Activated CD4-positive, alpha-beta T cell treated with anti-CD3 and anti-CD28 coated beads, Interleukin-2, amount 10 ng/mL, durations not matched to agents 24 days and 14 days (primary cell): ENCODE measurements around the gene ZNF697. TPM values are rescaled to one million over a fixed set of nuclear protein-coding genes. Genes with fewer than 3 reads are reported as not detected.
"Not testable (repeated sequence)": the region's sequence is repeated elsewhere in the genome, so short reads cannot be mapped to it uniquely, and the experiment has no call there.

Experiments
- DNase-seq: peaks from one replicate; pipeline ENCODE4 v3.0.0; 2022
- H3K27ac Mint-ChIP-seq: one replicate; pipeline ENCODE4 v1.8.0; 2022; ENCODE audit warnings: mild to moderate bottlenecking, mixed read lengths
- H3K27me3 Mint-ChIP-seq: one replicate; pipeline ENCODE4 v1.8.0; 2022; ENCODE audit warnings: mixed read lengths
- H3K36me3 Mint-ChIP-seq: one replicate; pipeline ENCODE4 v1.8.0; 2022; ENCODE audit warnings: low read depth, mild to moderate bottlenecking, mixed read lengths
- H3K4me1 Mint-ChIP-seq: one replicate; pipeline ENCODE4 v1.8.0; 2021; ENCODE audit warnings: mixed read lengths
- H3K4me3 Mint-ChIP-seq: one replicate; pipeline ENCODE4 v1.8.0; 2022; ENCODE audit warnings: mild to moderate bottlenecking, moderate library complexity, mixed read lengths
- H3K9me3 Mint-ChIP-seq: one replicate; pipeline ENCODE4 v1.8.0; 2021; ENCODE audit warnings: mixed read lengths
- intact Hi-C: fragments of 100-400 bp; cut with micrococcal nuclease; formaldehyde crosslinking; loops from one replicate; pipeline ENCODE4 v1.15.1; 2023
- total RNA-seq: library from RNA; stranded (reverse); gene quantifications from 2 replicates; pipeline ENCODE4 v1.2.3, GENCODE V29; 2022

The ZNF697 gene
- total RNA-seq, 1 donor from 2014 or later: 4.5 TPM

DNA sequence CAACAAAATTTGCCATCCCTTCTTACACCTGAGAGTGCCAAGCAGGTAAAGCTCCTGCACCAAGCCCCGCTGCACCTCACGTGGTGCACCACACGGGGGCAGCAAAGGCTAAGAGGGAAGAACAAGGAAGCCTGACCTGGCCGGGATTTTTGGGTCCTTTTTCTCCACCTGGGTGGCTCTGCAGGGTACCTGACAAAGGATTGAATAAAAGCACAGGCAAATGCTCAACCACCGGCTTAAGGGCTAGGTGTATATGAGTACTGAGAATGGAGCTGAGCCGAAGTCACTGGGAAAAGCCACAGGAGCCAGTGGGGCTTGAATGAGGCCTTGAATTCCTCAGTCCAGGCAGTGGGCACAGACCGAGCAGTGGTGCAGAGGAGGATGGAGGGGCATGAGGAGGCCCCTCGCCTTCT is 36.4 kb downstream of the ZNF697 start:
- Mint-ChIP-seq H3K9me3 (no peaks in the 10 kb centered on the region), H3K27me3 (peaks cover 2% of the 10 kb centered on the region), H3K4me1 (no peaks in the 10 kb centered on the region), H3K27ac (no peak overlapping the region), H3K4me3 (no peak overlapping the region), H3K36me3 (no peaks in the 10 kb centered on the region)
- intact Hi-C loops: loop anchor here (5.0 kb wide), 2 partner anchors 36 to 51 kb away; partner anchors contain the start of gene ZNF697
- DNase-seq: peak; percentile 94

DNA sequence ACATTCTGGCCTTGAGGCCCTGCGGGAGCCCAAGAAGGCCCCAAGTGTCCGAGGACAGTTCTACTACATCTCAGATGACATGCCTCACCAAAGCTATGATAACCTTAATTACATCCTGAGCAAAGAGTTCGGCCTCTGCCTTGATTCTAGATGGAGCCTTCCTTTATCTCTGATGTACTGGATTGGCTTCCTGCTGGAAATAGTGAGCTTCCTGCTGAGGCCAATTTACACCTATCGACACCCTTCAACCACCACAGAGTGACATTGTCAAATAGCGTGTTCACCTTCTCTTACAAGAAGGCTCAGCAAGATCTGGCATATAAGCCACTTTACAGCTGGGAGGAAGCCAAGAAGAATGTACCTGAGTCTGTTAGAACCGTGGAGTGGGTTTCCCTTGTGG is 39.2 kb downstream of the ZNF697 start:
- H3K36me3 Mint-ChIP-seq, H3K4me3 Mint-ChIP-seq, H3K27me3 Mint-ChIP-seq, intact Hi-C loops, DNase-seq, H3K4me1 Mint-ChIP-seq, H3K9me3 Mint-ChIP-seq, H3K27ac Mint-ChIP-seq: not testable (repeated sequence)

DNA sequence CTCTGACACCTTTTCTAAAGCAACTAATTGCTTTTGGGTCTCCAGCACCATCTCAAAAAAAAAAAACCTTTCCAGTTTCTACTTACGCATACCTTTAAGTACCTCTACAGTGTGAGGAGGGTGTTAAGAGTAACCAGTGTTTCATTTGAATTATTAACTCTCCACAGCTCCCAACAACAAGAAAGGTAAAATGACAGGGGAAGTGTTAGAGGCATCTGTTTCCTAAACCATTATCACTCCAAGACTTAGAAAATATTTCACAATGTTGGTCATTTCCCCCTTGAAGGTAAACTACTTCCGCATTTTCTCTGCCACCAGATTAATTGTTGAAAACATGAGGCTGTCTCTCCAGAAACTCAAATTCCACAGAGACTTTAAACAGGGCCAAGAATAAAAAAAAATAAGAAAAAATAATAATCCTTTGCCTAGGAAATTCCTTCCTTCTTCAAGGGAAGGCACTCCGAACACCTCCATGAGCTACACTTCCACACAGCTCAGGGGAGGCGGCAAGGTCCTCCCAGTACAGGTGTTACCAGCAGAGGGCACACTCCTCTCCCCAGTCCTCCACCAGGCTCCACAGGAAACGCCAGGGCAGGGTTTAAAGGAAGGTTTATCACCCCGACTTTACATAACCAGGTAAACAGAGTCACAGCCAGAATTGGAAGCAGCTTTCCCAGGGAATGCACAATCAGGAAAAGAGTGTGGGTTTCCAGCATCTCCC is 40.8 kb downstream of the ZNF697 start:
- H3K27me3 Mint-ChIP-seq, H3K36me3 Mint-ChIP-seq, DNase-seq, H3K27ac Mint-ChIP-seq, H3K4me3 Mint-ChIP-seq, H3K9me3 Mint-ChIP-seq, intact Hi-C loops, H3K4me1 Mint-ChIP-seq: not testable (repeated sequence)

DNA sequence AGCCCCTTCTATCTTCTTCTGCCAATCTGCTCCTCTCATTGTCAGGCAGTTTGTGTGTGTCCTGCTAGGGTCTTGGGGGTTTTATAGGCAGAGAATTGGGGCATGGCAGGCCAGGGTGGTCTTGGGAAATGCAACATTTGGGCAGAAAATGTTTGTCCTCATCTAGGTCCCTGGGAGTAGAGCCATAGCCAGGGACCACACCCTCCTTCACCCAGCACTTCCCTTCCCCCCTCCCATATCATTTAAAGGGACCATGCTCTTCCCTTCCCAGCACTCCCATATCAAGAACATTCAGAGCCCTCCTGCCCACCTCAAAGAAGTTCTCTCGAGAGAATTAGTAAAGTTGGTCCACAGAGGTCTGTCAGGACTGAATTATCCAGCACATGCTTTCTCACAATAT is 41.7 kb downstream of the ZNF697 start:
- no peak for DNase-seq
- peaks cover 10% of the 10 kb centered on the region for H3K27me3 Mint-ChIP-seq
- intact Hi-C loops: no loop called here
- no peak overlapping the region for H3K27ac Mint-ChIP-seq
- H3K4me3 Mint-ChIP-seq: no peak overlapping the region
- no peaks in the 10 kb centered on the region for H3K4me1 Mint-ChIP-seq
- H3K9me3 Mint-ChIP-seq: no peaks in the 10 kb centered on the region
- H3K36me3 Mint-ChIP-seq: no peaks in the 10 kb centered on the region

DNA sequence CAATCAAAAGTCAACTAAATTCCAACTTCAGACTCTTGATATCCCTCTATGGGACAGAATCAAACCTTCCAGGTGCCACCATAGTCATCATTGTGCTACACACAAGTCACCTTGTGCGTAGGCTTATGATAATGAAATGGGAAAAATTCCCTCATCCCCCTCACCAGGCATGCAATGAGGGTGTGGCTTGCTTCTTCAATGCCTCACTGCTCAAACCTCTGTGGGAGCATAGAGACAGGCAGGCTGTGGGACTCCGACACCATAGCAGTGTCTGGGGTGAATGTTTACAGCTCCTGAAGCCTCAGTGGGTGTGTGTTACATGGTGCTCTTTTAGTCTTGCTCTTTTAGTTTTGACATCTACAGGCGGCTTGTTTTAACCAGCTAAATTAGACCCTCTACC is 42.4 kb downstream of the ZNF697 start:
- H3K36me3 Mint-ChIP-seq: no peaks in the 10 kb centered on the region
- H3K27me3 Mint-ChIP-seq: peaks cover 13% of the 10 kb centered on the region
- H3K4me1 Mint-ChIP-seq: no peaks in the 10 kb centered on the region
- intact Hi-C loops: no loop called here
- DNase-seq: no peak
- H3K27ac Mint-ChIP-seq: no peak overlapping the region
- H3K9me3 Mint-ChIP-seq: no peaks in the 10 kb centered on the region
- no peak overlapping the region for H3K4me3 Mint-ChIP-seq

DNA sequence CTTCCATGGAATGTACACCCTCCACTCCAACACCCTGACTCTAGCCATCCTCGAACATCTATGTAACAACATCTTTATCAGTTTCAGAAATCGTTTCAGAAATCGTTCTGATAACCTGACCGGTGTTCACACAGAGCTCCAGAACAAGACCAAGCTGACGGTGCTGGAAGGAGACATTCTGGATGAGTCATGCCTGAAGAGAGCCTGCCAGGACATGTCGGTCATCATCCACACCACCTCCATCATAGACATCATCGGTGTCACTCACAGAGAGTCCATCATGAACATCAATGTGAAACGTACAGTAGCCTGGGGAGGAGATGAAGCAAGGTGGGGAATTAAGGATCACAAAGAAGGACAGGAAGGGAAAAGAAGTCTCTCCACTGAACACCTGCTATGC is 43.0 kb downstream of the ZNF697 start:
- H3K9me3 Mint-ChIP-seq, H3K4me1 Mint-ChIP-seq, H3K36me3 Mint-ChIP-seq, H3K4me3 Mint-ChIP-seq, DNase-seq, intact Hi-C loops, H3K27ac Mint-ChIP-seq: not testable (repeated sequence)
- peaks cover 12% of the 10 kb centered on the region for H3K27me3 Mint-ChIP-seq

DNA sequence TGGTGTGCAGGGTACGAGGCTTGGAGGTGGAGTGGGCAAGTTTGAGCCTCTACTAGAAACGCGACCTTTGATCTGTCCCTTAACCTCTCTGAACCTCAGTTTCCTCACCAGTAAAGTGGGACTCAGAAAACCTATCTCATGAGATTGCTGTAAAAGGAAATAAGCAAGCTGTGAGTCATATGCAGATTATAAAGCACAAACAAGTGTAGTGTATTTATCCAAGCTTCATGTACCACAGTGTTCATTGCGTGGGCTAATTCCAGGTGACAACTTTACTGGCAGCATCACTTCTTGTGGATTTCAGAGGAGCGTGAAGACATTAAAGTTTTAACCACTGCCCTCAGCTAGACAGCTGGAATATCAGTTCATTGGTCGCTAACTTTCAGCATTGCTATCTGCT is 44.4 kb downstream of the ZNF697 start:
- H3K4me3 Mint-ChIP-seq: no peak overlapping the region

DNA sequence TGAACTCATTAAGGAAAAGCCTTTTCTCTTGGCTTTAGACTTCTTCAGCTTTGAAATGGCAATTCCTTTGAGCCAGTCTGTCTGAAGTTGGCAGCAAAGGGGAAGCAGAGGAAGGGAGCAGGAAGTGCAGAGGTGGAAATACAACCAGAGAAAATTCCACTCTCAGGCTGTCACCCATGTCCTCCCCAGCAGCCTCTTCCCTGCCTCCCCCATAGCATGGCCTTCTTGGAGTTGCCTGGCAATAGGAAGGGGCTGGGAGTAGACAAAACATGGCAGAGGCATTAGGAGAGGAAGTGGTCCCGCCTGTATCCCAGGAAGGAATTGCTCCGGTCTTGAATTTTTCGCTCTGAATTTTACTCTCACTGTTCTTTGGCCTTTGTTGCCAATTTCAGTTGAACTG is 44.8 kb downstream of the ZNF697 start:
- intact Hi-C loops, H3K4me3 Mint-ChIP-seq, H3K36me3 Mint-ChIP-seq, DNase-seq, H3K9me3 Mint-ChIP-seq, H3K4me1 Mint-ChIP-seq, H3K27ac Mint-ChIP-seq: not testable (repeated sequence)
- H3K27me3 Mint-ChIP-seq: peaks cover 12% of the 10 kb centered on the region

More for the DNA sequence above, 44.4 kb downstream of the ZNF697 start:
- no peaks in the 10 kb centered on the region for H3K4me1 Mint-ChIP-seq
- H3K36me3 Mint-ChIP-seq: no peaks in the 10 kb centered on the region
- intact Hi-C loops: no loop called here
- H3K27me3 Mint-ChIP-seq: peaks cover 12% of the 10 kb centered on the region
- no peak overlapping the region for H3K27ac Mint-ChIP-seq
- no peaks in the 10 kb centered on the region for H3K9me3 Mint-ChIP-seq
- DNase-seq: no peak

DNA sequence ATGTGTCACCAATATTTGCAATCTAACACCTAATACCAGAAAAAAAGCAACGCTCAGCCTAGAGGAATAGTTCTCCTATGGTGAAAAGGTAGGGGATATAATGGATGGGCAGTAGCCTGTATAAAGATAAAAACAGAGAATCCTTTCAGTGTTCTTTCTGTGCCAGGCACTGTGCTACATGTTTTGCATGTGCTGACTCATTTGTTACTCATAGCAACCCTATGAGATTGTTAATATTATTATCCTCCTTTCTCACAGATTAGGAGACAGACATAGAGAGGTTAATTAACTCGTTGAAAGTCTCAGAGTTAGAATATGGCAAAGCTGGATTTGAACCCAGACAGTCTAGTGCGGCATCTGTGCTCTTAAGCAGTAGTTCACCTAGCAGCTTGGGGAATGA is 45.3 kb downstream of the ZNF697 start:
- intact Hi-C loops, H3K9me3 Mint-ChIP-seq, H3K36me3 Mint-ChIP-seq, H3K4me1 Mint-ChIP-seq, H3K27ac Mint-ChIP-seq, H3K4me3 Mint-ChIP-seq, DNase-seq: not testable (repeated sequence)
- peaks cover 12% of the 10 kb centered on the region for H3K27me3 Mint-ChIP-seq

DNA sequence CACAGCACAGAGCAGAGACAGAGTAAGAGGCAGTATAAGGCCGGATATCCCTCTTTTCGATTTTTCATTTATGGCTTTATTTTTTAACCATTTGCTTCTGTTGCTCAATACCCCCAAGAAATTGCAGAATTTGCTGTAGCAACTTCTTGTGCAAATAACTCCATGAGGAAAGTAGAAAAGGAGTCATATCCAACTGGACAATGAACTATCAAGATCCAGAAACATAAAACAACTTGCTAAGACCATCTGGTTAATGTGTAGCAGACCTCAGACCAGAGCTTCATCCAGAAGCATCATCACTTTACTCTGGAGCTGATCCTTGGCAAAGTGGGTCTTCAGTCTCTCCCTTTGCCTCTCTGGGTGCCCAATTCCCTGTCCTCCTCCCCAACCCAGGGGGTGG is 45.9 kb downstream of the ZNF697 start:
- peaks cover 12% of the 10 kb centered on the region for H3K27me3 Mint-ChIP-seq
- H3K36me3 Mint-ChIP-seq: no peaks in the 10 kb centered on the region
- H3K4me3 Mint-ChIP-seq: no peak overlapping the region
- DNase-seq: no peak
- no peaks in the 10 kb centered on the region for H3K4me1 Mint-ChIP-seq
- H3K9me3 Mint-ChIP-seq: no peaks in the 10 kb centered on the region
- no peak overlapping the region for H3K27ac Mint-ChIP-seq
- intact Hi-C loops: no loop called here

DNA sequence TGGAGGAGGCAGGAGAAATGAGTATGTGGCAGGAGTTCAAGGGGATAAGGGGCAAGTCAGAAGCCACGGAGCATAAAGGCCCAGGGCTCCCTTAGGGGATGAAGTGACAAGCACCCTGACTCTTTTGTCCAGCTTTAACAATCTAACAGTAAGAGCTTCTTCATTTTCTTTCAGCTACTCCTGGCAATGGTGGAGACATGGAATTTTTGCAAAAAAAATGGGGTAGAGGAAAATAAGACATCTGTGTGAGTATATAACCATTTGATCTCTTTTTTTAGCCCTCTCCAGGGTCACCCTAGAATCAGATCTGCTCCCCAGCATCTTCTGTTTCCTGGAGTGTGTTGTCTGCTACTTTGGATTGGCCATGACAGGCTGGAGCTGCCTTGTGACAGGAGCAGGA is 47.1 kb downstream of the ZNF697 start:
- H3K4me3 Mint-ChIP-seq: no peak overlapping the region
- H3K36me3 Mint-ChIP-seq: no peaks in the 10 kb centered on the region
- no peak overlapping the region for H3K27ac Mint-ChIP-seq
- H3K9me3 Mint-ChIP-seq: no peaks in the 10 kb centered on the region
- H3K4me1 Mint-ChIP-seq: no peaks in the 10 kb centered on the region
- H3K27me3 Mint-ChIP-seq: peaks cover 12% of the 10 kb centered on the region
- no peak for DNase-seq
- intact Hi-C loops: no loop called here

DNA sequence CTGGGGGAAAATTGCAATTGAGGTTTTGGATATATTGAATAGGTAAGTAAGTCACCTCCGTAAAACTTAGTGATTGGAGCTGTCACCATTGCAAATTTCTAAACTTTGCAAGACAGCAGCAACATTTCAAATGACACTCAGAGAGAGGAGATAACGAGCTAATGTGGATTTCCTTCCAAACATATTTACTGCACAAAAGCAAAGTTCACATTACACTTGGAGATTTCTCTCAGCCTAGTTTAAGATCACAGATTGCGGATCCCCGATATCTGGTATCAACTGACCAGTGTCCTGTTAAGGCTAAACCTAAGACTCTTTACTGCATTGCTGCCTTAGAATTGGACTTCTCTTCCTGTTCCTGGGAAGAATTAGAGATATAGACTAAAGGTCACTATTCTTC is 47.5 kb downstream of the ZNF697 start:
- Mint-ChIP-seq H3K27ac (no peak overlapping the region), H3K9me3 (no peaks in the 10 kb centered on the region), H3K4me3 (no peak overlapping the region), H3K4me1 (no peaks in the 10 kb centered on the region), H3K27me3 (peaks cover 9% of the 10 kb centered on the region), H3K36me3 (no peaks in the 10 kb centered on the region)
- DNase-seq: no peak
- intact Hi-C loops: no loop called here

DNA sequence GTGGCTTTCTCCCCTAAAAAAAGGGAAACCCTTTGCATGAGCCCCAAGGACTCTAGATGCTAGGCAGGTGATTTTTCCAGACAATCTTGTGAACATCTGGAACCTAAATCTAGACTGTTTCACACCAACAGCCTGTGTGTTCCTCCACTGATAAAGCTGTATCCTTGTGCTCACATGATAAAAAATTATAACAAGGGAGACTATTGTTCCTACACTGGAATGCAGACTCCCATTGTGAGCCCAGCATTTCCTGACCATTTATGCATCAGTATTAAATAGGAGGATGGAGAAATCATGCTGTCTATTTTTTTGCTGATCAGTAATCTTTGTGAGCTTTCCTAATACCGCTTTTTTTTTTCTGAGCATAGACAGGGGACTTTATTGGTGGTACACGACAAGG is 52.5 kb downstream of the ZNF697 start:
- Mint-ChIP-seq H3K27me3 (peaks cover 8% of the 10 kb centered on the region), H3K4me1 (no peaks in the 10 kb centered on the region), H3K9me3 (no peaks in the 10 kb centered on the region), H3K4me3 (no peak overlapping the region), H3K27ac (no peak overlapping the region), H3K36me3 (no peaks in the 10 kb centered on the region)
- no peak for DNase-seq
- intact Hi-C loops: no loop called here

DNA sequence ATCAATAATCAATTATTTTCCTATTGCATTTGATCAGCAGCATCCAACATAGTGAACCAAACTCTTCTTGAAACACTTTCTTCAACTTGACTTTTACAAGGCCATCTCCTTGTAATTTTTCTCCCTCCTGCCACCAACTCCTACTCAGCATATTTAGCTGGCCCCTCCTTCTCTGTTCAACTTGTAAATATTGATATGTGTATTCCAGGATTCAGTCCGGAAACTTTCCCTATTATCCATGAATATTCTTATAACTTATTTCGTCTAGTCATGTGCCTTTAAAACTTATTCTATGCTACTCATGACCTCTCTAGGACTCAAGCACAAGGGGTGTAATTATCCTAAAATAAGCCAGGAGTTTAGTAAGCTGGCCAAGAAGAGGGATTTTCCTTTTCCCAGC is 52.9 kb downstream of the ZNF697 start:
- DNase-seq: no peak
- Mint-ChIP-seq H3K27ac (no peak overlapping the region), H3K9me3 (no peaks in the 10 kb centered on the region), H3K4me3 (no peak overlapping the region), H3K4me1 (no peaks in the 10 kb centered on the region), H3K27me3 (peaks cover 9% of the 10 kb centered on the region), H3K36me3 (no peaks in the 10 kb centered on the region)
- intact Hi-C loops: no loop called here

DNA sequence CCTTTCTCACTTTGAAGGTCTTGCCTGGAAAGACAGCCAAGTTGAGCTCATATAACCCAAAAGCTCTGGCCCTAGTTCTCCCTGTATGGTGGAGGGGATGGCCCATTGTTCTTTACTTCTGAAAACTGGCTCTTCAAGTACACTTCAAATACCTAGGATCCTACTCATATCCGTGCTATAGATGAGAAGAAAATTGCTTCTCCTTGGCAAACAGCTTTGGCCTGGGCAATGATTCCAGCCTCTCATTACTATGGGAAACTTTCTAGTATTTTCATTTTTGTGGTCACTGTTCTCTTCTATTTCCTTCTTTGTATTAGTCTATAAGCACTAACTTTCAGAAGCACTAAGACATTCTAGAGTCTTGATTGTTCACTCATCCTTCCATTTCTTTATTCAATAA is 53.7 kb downstream of the ZNF697 start:
- Mint-ChIP-seq H3K4me1 (no peaks in the 10 kb centered on the region), H3K27me3 (peaks cover 10% of the 10 kb centered on the region)
- intact Hi-C loops: no loop called here

More for the DNA sequence above, 53.7 kb downstream of the ZNF697 start:
- no peaks in the 10 kb centered on the region for H3K36me3 Mint-ChIP-seq
- H3K27ac Mint-ChIP-seq: no peak overlapping the region
- no peak overlapping the region for H3K4me3 Mint-ChIP-seq
- no peaks in the 10 kb centered on the region for H3K9me3 Mint-ChIP-seq
- DNase-seq: no peak
